Mammary epithelial cell (primary cell): Measurements from ENCODE around the gene SIRPA.

Experiments used
- EZH2 ChIP-seq: IDR thresholded peaks from 2 replicates; pipeline ENCODE4 v1.6.1; 2012; ENCODE audit warnings: low read length, inconsistent platforms, borderline replicate concordance
- TF ChIP-seq, protein P1 (sequence below), 2 donors: IDR thresholded peaks in 1 of 2; conservative IDR thresholded peaks in 1 of 2; 2 replicates each; pipeline ENCODE4 v1.5.1; 2011 to 2012; ENCODE audit warnings: inconsistent platforms in 2 of 2, low read length in 2 of 2, mild to moderate bottlenecking in 2 of 2, control low read depth in 1 of 2, low read depth in 1 of 2; ENCODE audit not compliant: insufficient read depth in 1 of 2; ENCODE audit errors: extremely low read depth in 1 of 2

DNA sequence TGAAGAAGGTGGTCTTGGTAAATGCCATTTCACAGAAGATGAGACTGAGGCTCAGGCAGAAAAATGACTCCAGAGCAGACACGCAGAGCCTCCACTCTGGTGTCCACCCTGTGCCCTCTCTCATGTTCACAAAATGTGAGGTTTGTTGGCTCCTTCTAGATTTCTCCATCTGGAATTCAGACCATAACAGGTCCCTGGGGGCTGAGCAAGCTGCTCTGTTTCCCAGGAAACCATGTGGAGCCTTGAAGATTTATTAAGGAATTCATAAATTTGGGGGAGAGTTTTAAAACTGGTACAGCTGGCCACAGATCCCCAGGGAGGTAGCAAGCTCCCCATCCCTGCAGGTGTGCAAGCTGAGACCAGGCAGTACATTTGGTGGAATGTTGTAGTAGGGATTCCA, 38.8 kb upstream of the SIRPA start:
- TF ChIP-seq, protein P1, sequence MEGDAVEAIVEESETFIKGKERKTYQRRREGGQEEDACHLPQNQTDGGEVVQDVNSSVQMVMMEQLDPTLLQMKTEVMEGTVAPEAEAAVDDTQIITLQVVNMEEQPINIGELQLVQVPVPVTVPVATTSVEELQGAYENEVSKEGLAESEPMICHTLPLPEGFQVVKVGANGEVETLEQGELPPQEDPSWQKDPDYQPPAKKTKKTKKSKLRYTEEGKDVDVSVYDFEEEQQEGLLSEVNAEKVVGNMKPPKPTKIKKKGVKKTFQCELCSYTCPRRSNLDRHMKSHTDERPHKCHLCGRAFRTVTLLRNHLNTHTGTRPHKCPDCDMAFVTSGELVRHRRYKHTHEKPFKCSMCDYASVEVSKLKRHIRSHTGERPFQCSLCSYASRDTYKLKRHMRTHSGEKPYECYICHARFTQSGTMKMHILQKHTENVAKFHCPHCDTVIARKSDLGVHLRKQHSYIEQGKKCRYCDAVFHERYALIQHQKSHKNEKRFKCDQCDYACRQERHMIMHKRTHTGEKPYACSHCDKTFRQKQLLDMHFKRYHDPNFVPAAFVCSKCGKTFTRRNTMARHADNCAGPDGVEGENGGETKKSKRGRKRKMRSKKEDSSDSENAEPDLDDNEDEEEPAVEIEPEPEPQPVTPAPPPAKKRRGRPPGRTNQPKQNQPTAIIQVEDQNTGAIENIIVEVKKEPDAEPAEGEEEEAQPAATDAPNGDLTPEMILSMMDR (conservative IDR thresholded peaks at IDR 0.05 in 1 of 2, IDR thresholded peaks at IDR 0.05 in 1 of 2; ENCODE audit: extremely low read depth in 1 of 2, insufficient read depth in 1 of 2, low read depth in 1 of 2, low read length in 2 of 2), result no peak
- TF ChIP-seq EZH2, result no peak
